Choroid plexus epithelial cell (primary cell): Measurements from ENCODE around the gene CDC20.

Experiments
- DNase-seq: peaks from one replicate; pipeline ENCODE4 v3.0.0-alpha.2; 2010; ENCODE audit warnings: low read depth
- H3K4me3 ChIP-seq: 2 replicates; pipeline ENCODE4 v1.5.1; 2011; ENCODE audit warnings: low read depth, mild to moderate bottlenecking, control low read depth, low read length, moderate library complexity
- TF ChIP-seq, protein P1 (sequence below): conservative IDR thresholded peaks from 2 replicates; pipeline ENCODE4 v1.5.1; 2011; ENCODE audit warnings: low read depth, mild to moderate bottlenecking, control low read depth, inconsistent platforms, low read length, moderate library complexity

Gene CDC20

DNA sequence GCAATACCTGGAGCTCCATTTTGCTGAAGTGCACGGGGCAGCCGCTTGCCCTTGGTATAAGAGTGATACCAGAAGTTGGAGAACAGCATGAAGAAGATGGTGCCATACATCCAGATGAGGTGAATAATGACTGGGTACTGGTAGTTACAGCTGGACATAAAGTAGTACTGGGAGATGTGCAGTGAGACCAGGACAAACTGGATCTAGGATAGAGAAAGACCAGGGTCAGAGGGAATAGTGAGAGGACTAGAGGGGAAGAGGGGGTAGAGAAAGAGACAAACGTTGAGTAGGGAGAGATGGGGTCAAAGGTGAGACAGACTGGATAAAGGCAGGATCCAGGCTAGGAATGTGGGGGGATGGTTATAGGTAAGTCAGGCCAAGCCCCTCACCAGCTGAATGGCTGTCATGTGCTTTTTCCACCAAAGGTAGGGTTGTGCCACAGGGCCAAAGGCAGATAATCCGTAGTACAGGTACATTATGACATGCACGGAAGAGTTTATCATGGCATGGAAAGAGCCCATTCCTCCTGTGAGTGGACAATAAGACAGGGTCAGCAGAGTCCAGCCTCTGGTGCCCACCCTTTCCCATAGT lies 5.2 kb downstream of the CDC20 start:
- no peak overlapping the region for H3K4me3 ChIP-seq
- DNase-seq = no peak
- TF ChIP-seq, protein P1, sequence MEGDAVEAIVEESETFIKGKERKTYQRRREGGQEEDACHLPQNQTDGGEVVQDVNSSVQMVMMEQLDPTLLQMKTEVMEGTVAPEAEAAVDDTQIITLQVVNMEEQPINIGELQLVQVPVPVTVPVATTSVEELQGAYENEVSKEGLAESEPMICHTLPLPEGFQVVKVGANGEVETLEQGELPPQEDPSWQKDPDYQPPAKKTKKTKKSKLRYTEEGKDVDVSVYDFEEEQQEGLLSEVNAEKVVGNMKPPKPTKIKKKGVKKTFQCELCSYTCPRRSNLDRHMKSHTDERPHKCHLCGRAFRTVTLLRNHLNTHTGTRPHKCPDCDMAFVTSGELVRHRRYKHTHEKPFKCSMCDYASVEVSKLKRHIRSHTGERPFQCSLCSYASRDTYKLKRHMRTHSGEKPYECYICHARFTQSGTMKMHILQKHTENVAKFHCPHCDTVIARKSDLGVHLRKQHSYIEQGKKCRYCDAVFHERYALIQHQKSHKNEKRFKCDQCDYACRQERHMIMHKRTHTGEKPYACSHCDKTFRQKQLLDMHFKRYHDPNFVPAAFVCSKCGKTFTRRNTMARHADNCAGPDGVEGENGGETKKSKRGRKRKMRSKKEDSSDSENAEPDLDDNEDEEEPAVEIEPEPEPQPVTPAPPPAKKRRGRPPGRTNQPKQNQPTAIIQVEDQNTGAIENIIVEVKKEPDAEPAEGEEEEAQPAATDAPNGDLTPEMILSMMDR = no peak

- H3K4me3 ChIP-seq = no peak overlapping the region
- DNase-seq = no peak
- TF ChIP-seq, protein P1 = no peak
Measured at GRCh38 chr1:43365678-43366077, 6.9 kb downstream of the CDC20 start.

DNA sequence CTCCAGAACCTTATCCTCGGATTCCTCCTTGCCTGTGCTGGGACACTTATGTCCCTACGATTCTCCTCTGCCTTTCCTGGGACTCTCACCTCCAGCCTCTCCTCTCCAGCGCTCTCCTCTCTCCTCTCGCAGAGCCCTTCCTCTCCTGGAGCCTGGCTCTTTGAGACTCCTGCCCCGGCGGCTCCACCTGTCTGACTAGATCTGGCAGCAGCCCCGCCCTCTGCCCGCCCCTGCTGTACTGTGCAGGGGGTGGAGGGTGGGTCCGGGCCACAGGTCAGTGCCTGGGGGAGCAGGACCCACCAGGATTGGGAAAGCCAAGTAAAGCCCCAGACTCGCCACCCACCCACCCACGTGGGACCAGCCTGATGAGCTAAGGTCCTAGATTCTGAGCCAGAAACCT lies 7.4 kb downstream of the CDC20 start:
- no peak for DNase-seq
- TF ChIP-seq, protein P1 = no peak

GRCh38 chr1:43366601-43367025 lies 7.8 kb downstream of the CDC20 start:
- TF ChIP-seq, protein P1 = no peak
- peak overlapping the region; percentile 82 for H3K4me3 ChIP-seq
- no peak for DNase-seq

More for the DNA sequence above, 7.4 kb downstream of the CDC20 start:
- H3K4me3 ChIP-seq = no peak overlapping the region

DNA sequence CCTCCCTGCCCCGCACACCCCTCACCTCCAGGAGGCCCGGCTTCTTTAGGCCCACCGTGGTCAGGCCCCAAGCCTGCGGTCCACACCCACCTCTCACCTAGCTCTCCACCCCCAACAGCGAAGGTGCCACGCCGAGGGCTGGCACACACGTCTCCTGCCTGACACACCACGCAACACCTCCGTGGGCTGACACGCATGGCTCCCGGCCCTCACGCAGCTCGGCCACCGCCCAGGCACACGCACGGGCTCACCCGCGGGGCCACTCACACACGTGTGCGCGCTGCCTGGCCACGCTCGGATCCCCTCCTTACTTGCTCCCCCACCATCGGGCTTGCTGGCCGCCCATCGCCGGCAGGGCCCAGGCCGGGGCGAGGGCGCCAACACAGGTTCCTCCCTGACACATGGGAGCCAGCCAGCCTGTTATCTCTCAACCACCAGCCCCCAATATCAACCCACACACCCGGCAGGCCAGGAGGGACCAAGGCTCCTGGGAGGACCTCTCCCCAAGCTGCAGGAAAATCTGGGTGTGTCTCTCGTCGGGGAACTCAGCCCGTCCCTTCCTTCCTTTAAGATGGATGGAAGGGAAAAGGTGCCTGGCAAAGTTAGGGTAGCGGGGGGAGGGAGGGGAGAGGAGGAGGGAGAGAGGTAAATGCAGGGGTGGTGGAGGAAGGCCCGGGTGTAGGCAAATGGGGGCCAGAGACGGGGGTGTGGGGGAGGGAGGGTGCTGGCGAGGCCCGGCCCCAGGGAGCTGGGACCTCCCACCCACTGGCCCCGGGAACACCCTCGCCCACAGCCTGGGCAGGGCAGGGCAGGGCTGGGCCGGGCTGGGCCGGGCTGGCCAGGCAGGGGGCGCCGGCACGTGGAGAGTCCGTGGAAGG lies 8.5 kb downstream of the CDC20 start:
- TF ChIP-seq, protein P1 = no peak
- DNase-seq = peak; percentile 18
- H3K4me3 ChIP-seq = peak overlapping the region; percentile 82

GRCh38 chr1:43367904-43368645 lies 9.3 kb downstream of the CDC20 start, which contains the start of gene ELOVL1:
Gene ELOVL1, minus strand, starts transcription at chr1:43368011. Its CDS starts 2,402 bp downstream, at chr1:43365609.
- peak within 1 kb of the TSS; percentile 82 for H3K4me3 ChIP-seq
- DNase-seq = peak; percentile 90
- TF ChIP-seq, protein P1 = peak; percentile 57
